Neural cell (in vitro differentiated cells): Measurements from ENCODE around the gene BRINP2. TPM values are rescaled to one million over a fixed set of nuclear protein-coding genes. Genes with fewer than 3 reads are reported as not detected.

ENCODE experiments used
- H2AFZ ChIP-seq: fragments of 200-600, 300-800 bp; sonication (generic), shearing (Covaris generic); 2 replicates; pipeline ENCODE4 v1.6.0; 2014; ENCODE audit warnings: low read depth, mild to moderate bottlenecking, antibody characterized with exemption, low read length, moderate library complexity
- H3F3A ChIP-seq: fragments of 200-600 bp; shearing (Covaris generic); 2 replicates; pipeline ENCODE4 v1.6.1; 2016; ENCODE audit warnings: mild to moderate bottlenecking, moderate library complexity, mixed read lengths, antibody characterized with exemption, low read length; ENCODE audit not compliant: insufficient read depth, poor library complexity, severe bottlenecking
- H3K27ac ChIP-seq: fragments of 200-600, 300-800 bp; sonication (generic), shearing (Covaris generic); 2 replicates; pipeline ENCODE4 v1.5.1; 2014; ENCODE audit warnings: mild to moderate bottlenecking, low read length, moderate library complexity
- H3K27me3 ChIP-seq: fragments of 300-800, 200-600 bp; sonication (generic), shearing (Covaris generic); 2 replicates; pipeline ENCODE4 v1.6.0; 2014; ENCODE audit warnings: mild to moderate bottlenecking, low read depth, low read length, moderate library complexity; ENCODE audit not compliant: insufficient read depth
- H3K36me3 ChIP-seq: fragments of 300-800, 200-600 bp; sonication (generic), shearing (Covaris generic); 2 replicates; pipeline ENCODE4 v1.5.1; 2014; ENCODE audit warnings: mild to moderate bottlenecking, antibody characterized with exemption, low read length, moderate library complexity; ENCODE audit not compliant: insufficient read depth
- H3K4me2 ChIP-seq: fragments of 300-800, 200-600 bp; sonication (generic), shearing (Covaris generic); 2 replicates; pipeline ENCODE4 v1.6.0; 2014; ENCODE audit warnings: mild to moderate bottlenecking, low read length
- H3K4me3 ChIP-seq: fragments of 300-800, 200-600 bp; sonication (generic), shearing (Covaris generic); 2 replicates; pipeline ENCODE4 v1.5.1; 2014; ENCODE audit warnings: mild to moderate bottlenecking, low read length, moderate library complexity
- H3K79me2 ChIP-seq: fragments of 200-600 bp; shearing (Covaris generic); replicated peaks from 2 replicates; pipeline ENCODE4 v1.6.0; 2014; ENCODE audit warnings: mild to moderate bottlenecking, low read length, moderate library complexity; ENCODE audit not compliant: insufficient read depth
- H3K9ac ChIP-seq: fragments of 300-800, 200-600 bp; sonication (generic), shearing (Covaris generic); 2 replicates; pipeline ENCODE4 v1.6.1; 2016; ENCODE audit warnings: mild to moderate bottlenecking, low read length, mixed read lengths
- H3K9me2 ChIP-seq: fragments of 200-600 bp; shearing (Covaris generic); 2 replicates; pipeline ENCODE4 v1.6.1; 2016; ENCODE audit warnings: mild to moderate bottlenecking, low read length, mixed read lengths; ENCODE audit not compliant: insufficient read depth
- H3K9me3 ChIP-seq: fragments of 200-600, 300-800 bp; sonication (generic), shearing (Covaris generic); 2 replicates; pipeline ENCODE4 v1.6.1; 2016; ENCODE audit warnings: mild to moderate bottlenecking, mixed run types, low read length, moderate library complexity, mixed read lengths
- H4K20me1 ChIP-seq: fragments of 200-600 bp; shearing (Covaris generic); 2 replicates; pipeline ENCODE4 v1.6.1; 2016; ENCODE audit warnings: mild to moderate bottlenecking, mixed run types; ENCODE audit not compliant: insufficient read depth
- EP300 ChIP-seq: fragments of 450-650 bp; conservative IDR thresholded peaks from 2 replicates; pipeline ENCODE4 v1.6.1; 2014; ENCODE audit warnings: antibody characterized with exemption, mild to moderate bottlenecking, moderate library complexity; ENCODE audit not compliant: poor library complexity, severe bottlenecking
- EZH2 ChIP-seq: fragments of 200-600, 300-800 bp; shearing (Covaris generic), sonication (generic); IDR thresholded peaks from 2 replicates; pipeline ENCODE4 v1.6.1; 2014; ENCODE audit warnings: antibody characterized with exemption, low read length, borderline replicate concordance, mild to moderate bottlenecking; ENCODE audit not compliant: insufficient read depth, poor library complexity, severe bottlenecking
- MXI1 ChIP-seq: fragments of 450-650 bp; conservative IDR thresholded peaks from 2 replicates; pipeline ENCODE4 v1.6.1; 2014; ENCODE audit warnings: antibody characterized with exemption, mild to moderate bottlenecking; ENCODE audit not compliant: poor library complexity, severe bottlenecking
- POLR2AphosphoS5 ChIP-seq: IDR thresholded peaks from 2 replicates; pipeline ENCODE4 v1.6.1; 2012
- RAD21 ChIP-seq: fragments of 450-650 bp; conservative IDR thresholded peaks from 2 replicates; pipeline ENCODE4 v1.6.1; 2014; ENCODE audit warnings: antibody characterized with exemption, mild to moderate bottlenecking, moderate library complexity
- REST ChIP-seq: IDR thresholded peaks from 2 replicates; pipeline ENCODE4 v1.6.1; 2012; ENCODE audit warnings: borderline replicate concordance
- SMC3 ChIP-seq: fragments of 450-650 bp; conservative IDR thresholded peaks from 2 replicates; pipeline ENCODE4 v1.6.1; 2014; ENCODE audit warnings: antibody characterized with exemption, mild to moderate bottlenecking, moderate library complexity; ENCODE audit not compliant: poor library complexity
- TAF1 ChIP-seq: IDR thresholded peaks from 2 replicates; pipeline ENCODE4 v1.6.1; 2012; ENCODE audit warnings: low read depth
- polyA plus RNA-seq: library from polyadenylated mRNA; depleted of rRNA; stranded (reverse); fragments of >200 nt; gene quantifications from 2 replicates; pipeline ENCODE4 v1.2.3, GENCODE V29; 2014
- TF ChIP-seq, protein P1 (sequence below): fragments of 450-650 bp; IDR thresholded peaks from 2 replicates; pipeline ENCODE4 v1.5.1; 2014; ENCODE audit warnings: antibody characterized with exemption, mild to moderate bottlenecking, moderate library complexity; ENCODE audit not compliant: poor library complexity, severe bottlenecking

The BRINP2 gene
- polyA plus RNA-seq, 1 donor from 2014 or later = 12.9 TPM

GRCh38 chr1:177181631-177182291 is 11.0 kb downstream of the BRINP2 start:
- Histone ChIP-seq H2AFZ (no peak overlapping the region), H3K4me2 (no peak overlapping the region)

DNA sequence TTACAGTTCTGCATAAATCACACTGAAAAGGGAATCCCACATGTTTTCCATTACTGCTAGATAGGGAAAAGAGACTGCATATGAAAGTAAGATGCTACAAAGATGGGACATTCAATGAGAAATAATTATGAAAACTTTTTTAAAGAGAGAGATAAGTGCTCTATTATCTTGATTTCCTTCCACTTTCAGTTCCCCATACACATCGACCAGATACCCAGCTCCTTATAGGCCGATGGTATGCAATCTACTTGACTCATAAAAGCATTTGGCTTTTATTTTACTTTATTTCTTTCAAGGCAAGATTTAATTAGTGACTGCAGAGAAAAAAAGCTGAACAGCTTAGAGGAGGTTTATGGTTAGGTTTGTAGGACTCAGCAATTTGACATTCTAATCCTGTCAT is 13.1 kb downstream of the BRINP2 start:
- Histone ChIP-seq H2AFZ (no peak overlapping the region), H3F3A (no peaks in the 10 kb centered on the region), H3K27me3 (peaks cover 6% of the 10 kb centered on the region), H3K9me2 (no peaks in the 10 kb centered on the region), H3K9ac (no peak overlapping the region), H3K27ac (no peak overlapping the region), H3K4me2 (no peak overlapping the region), H3K79me2 (no peaks in the 10 kb centered on the region), H3K4me3 (no peak overlapping the region), H3K9me3 (no peaks in the 10 kb centered on the region), H4K20me1 (no peaks in the 10 kb centered on the region), H3K36me3 (no peaks in the 10 kb centered on the region)
- TF ChIP-seq SMC3 (no peak), EZH2 (no peak), POLR2AphosphoS5 (no peak), TAF1 (no peak), MXI1 (no peak), EP300 (no peak), REST (no peak), RAD21 (no peak)
- TF ChIP-seq, protein P1, sequence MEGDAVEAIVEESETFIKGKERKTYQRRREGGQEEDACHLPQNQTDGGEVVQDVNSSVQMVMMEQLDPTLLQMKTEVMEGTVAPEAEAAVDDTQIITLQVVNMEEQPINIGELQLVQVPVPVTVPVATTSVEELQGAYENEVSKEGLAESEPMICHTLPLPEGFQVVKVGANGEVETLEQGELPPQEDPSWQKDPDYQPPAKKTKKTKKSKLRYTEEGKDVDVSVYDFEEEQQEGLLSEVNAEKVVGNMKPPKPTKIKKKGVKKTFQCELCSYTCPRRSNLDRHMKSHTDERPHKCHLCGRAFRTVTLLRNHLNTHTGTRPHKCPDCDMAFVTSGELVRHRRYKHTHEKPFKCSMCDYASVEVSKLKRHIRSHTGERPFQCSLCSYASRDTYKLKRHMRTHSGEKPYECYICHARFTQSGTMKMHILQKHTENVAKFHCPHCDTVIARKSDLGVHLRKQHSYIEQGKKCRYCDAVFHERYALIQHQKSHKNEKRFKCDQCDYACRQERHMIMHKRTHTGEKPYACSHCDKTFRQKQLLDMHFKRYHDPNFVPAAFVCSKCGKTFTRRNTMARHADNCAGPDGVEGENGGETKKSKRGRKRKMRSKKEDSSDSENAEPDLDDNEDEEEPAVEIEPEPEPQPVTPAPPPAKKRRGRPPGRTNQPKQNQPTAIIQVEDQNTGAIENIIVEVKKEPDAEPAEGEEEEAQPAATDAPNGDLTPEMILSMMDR = no peak

More at GRCh38 chr1:177181631-177182291, 11.0 kb downstream of the BRINP2 start:
- Histone ChIP-seq H3K9me2 (no peaks in the 10 kb centered on the region), H4K20me1 (no peaks in the 10 kb centered on the region), H3K79me2 (no peaks in the 10 kb centered on the region), H3K4me3 (peak overlapping the region; percentile 64), H3K9me3 (peaks cover 1% of the 10 kb centered on the region), H3K27ac (no peak overlapping the region), H3F3A (no peaks in the 10 kb centered on the region), H3K27me3 (peaks cover 6% of the 10 kb centered on the region), H3K9ac (peak overlapping the region; percentile 40), H3K36me3 (no peaks in the 10 kb centered on the region)
- TF ChIP-seq, protein P1 = peak; percentile 92
- TF ChIP-seq TAF1 = no peak
- no peak for TF ChIP-seq MXI1
- TF ChIP-seq RAD21 = peak; percentile 88
- TF ChIP-seq SMC3 = peak; percentile 84
